ENCODE measurements around the gene DDR1.

Gene DDR1

GRCh38 chr6:30948811-30949210, 64.5 kb downstream of the DDR1 start:
- no peak for TF ChIP-seq CTCF (conservative IDR thresholded peaks at IDR 0.05; ENCODE audit: control insufficient read depth, insufficient read depth, low read depth, low read length)

More at GRCh38 chr6:30948811-30949210, 64.5 kb downstream of the DDR1 start:
- no peak for DNase-seq (ENCODE audit: low read depth)
- no peak overlapping the region for H3K4me3 ChIP-seq (ENCODE audit: control insufficient read depth, low read depth, low read length)
